KMS-11 (cell line): ENCODE results near the gene ASIC2.

Experiments
- H2AFZ ChIP-seq: fragments of 200-600 bp; sonication (generic); 2 replicates; pipeline ENCODE4 v1.6.1; 2016; ENCODE audit warnings: antibody characterized with exemption, mixed run types, low read depth
- H3K27ac ChIP-seq: fragments of 200-600 bp; sonication (generic); 2 replicates; pipeline ENCODE4 v1.6.1; 2016; ENCODE audit warnings: mild to moderate bottlenecking, mixed run types
- H3K27me3 ChIP-seq: fragments of 200-600 bp; sonication (generic); 2 replicates; pipeline ENCODE4 v1.6.1; 2017; ENCODE audit warnings: mild to moderate bottlenecking, low read depth, mixed run types, moderate library complexity; ENCODE audit not compliant: insufficient read depth
- H3K36me3 ChIP-seq: fragments of 200-600 bp; sonication (generic); 2 replicates; pipeline ENCODE4 v1.6.1; 2017; ENCODE audit warnings: mild to moderate bottlenecking, mixed run types; ENCODE audit not compliant: insufficient read depth
- H3K4me1 ChIP-seq: fragments of 200-600 bp; sonication (generic); 2 replicates; pipeline ENCODE4 v1.6.1; 2016; ENCODE audit warnings: mild to moderate bottlenecking, low read depth, mixed run types; ENCODE audit not compliant: poor library complexity, severe bottlenecking
- H3K4me2 ChIP-seq: fragments of 200-600 bp; sonication (generic); 2 replicates; pipeline ENCODE4 v1.7.0; 2016; ENCODE audit warnings: mild to moderate bottlenecking, mixed run types
- H3K4me3 ChIP-seq: fragments of 200-600 bp; sonication (generic); IDR thresholded peaks from 2 replicates; pipeline ENCODE4 v1.6.1; 2017; ENCODE audit warnings: low read depth, low read length, mixed read lengths; ENCODE audit not compliant: insufficient read depth
- H3K79me2 ChIP-seq: fragments of 200-600 bp; sonication (generic); 2 replicates; pipeline ENCODE4 v1.6.1; 2016; ENCODE audit warnings: low read depth, mixed run types; ENCODE audit not compliant: insufficient read depth
- H3K9ac ChIP-seq: fragments of 200-600 bp; sonication (generic); 2 replicates; pipeline ENCODE4 v1.6.1; 2016; ENCODE audit warnings: mild to moderate bottlenecking, mixed run types
- H4K20me1 ChIP-seq: fragments of 200-600 bp; sonication (generic); 2 replicates; pipeline ENCODE4 v1.6.1; 2016; ENCODE audit warnings: mild to moderate bottlenecking, mixed run types; ENCODE audit not compliant: insufficient read depth
- TF ChIP-seq, protein P1 (sequence below): fragments of 200-600 bp; sonication (generic); conservative IDR thresholded peaks from 2 replicates; pipeline ENCODE4 v1.6.1; 2017; ENCODE audit warnings: low read depth, mild to moderate bottlenecking, antibody characterized with exemption, low read length, moderate library complexity, mixed read lengths

Gene ASIC2

DNA sequence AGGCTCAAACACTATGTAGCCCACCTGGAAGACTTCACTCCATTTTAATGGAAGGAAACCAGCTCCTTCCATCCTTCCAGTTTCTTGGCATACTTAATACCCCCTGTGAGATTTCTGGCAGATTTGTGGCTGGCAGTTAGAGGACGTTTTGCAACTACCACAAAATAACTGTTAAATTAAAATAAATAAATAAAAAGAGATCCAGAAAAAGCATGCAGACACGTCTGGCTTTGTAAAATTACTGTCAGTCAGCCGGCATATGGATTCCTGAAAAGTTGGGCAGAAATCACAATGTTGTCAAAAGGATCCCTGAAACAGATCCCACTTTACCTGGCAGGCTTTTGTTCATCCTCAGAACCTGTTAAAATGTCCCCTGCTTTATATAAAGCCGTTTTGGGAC is 113.9 kb downstream of the ASIC2 start:
- no peaks in the 10 kb centered on the region for H3K36me3 ChIP-seq

DNA sequence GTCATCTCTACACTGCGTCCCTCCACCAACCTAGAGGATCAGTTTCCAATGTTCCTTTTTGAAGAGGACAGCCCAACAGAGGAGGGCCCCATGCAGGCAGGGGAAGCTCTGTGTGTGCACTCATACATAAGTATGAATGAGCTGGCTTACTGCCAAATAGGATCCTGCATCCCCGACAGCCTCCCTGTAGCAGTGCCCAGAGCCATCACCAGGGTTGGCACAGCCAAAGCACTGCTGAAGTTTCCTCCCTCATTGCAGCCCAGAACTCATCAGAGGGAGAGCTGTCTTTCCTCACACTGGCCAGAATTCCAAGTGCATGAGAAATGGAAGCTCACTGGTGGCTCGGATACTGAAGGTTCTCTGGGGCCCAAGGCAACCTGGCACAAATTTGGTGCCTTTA is 114.4 kb downstream of the ASIC2 start:
- TF ChIP-seq, protein P1, sequence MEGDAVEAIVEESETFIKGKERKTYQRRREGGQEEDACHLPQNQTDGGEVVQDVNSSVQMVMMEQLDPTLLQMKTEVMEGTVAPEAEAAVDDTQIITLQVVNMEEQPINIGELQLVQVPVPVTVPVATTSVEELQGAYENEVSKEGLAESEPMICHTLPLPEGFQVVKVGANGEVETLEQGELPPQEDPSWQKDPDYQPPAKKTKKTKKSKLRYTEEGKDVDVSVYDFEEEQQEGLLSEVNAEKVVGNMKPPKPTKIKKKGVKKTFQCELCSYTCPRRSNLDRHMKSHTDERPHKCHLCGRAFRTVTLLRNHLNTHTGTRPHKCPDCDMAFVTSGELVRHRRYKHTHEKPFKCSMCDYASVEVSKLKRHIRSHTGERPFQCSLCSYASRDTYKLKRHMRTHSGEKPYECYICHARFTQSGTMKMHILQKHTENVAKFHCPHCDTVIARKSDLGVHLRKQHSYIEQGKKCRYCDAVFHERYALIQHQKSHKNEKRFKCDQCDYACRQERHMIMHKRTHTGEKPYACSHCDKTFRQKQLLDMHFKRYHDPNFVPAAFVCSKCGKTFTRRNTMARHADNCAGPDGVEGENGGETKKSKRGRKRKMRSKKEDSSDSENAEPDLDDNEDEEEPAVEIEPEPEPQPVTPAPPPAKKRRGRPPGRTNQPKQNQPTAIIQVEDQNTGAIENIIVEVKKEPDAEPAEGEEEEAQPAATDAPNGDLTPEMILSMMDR = no peak
- no peaks in the 10 kb centered on the region for H4K20me1 ChIP-seq
- H3K36me3 ChIP-seq = no peaks in the 10 kb centered on the region
- H3K79me2 ChIP-seq = no peaks in the 10 kb centered on the region
- no peak overlapping the region for H2AFZ ChIP-seq
- H3K9ac ChIP-seq = no peak overlapping the region
- no peaks in the 10 kb centered on the region for H3K27me3 ChIP-seq
- no peak overlapping the region for H3K27ac ChIP-seq
- H3K4me3 ChIP-seq = no peak overlapping the region
- H3K4me1 ChIP-seq = no peaks in the 10 kb centered on the region
- no peak overlapping the region for H3K4me2 ChIP-seq

More for the DNA sequence above, 113.9 kb downstream of the ASIC2 start:
- TF ChIP-seq, protein P1 = no peak
- Histone ChIP-seq H3K27me3 (no peaks in the 10 kb centered on the region), H2AFZ (no peak overlapping the region), H3K9ac (no peak overlapping the region), H3K27ac (no peak overlapping the region), H3K4me2 (no peak overlapping the region), H4K20me1 (no peaks in the 10 kb centered on the region), H3K79me2 (no peaks in the 10 kb centered on the region), H3K4me3 (no peak overlapping the region), H3K4me1 (no peaks in the 10 kb centered on the region)

DNA sequence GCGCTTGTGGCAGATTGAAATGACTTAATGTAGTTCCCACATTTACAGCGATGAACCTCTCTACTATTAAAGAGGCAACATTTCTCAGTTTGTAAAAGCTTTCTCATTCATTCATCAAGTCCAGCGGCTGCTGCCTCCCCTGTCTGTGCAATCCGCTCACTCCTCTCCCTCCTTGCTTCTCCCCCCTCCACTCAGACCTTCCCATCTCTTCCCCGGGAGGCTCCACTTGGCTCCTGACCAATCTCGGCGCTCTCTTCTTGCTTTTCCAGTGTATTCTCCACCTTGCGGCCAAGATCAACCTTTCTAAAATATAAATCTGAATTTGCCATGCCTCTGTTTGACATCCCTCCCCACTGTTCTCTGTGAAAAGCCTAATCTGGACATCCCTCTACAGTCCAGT is 117.5 kb downstream of the ASIC2 start:
- Histone ChIP-seq H3K4me3 (no peak overlapping the region), H3K36me3 (no peaks in the 10 kb centered on the region), H4K20me1 (no peaks in the 10 kb centered on the region), H2AFZ (no peak overlapping the region), H3K9ac (no peak overlapping the region), H3K4me1 (no peaks in the 10 kb centered on the region), H3K27me3 (no peaks in the 10 kb centered on the region), H3K79me2 (no peaks in the 10 kb centered on the region), H3K27ac (no peak overlapping the region), H3K4me2 (no peak overlapping the region)
- TF ChIP-seq, protein P1 = no peak

DNA sequence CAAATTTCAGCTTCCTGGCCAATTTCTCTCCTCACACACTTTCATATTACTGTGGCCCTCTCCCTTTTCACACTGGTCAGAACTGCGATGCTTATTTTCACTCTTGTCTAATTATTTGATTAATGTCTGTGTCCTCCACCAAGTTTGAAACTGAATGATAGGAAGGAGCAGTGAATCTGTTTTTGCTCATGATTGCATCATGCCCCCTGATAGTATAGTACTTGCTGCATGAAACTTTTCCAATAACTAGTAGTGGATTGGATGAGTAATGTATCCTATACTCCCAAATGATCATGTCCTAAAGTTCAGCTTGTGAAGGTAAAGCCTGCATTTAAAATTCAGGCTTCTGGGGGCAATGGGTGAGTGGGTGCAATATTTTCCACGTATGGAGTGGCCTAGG is 121.2 kb downstream of the ASIC2 start:
- no peak overlapping the region for H3K27ac ChIP-seq
- H2AFZ ChIP-seq = no peak overlapping the region
- no peaks in the 10 kb centered on the region for H3K4me1 ChIP-seq
- no peaks in the 10 kb centered on the region for H3K27me3 ChIP-seq
- H3K4me2 ChIP-seq = no peak overlapping the region
- no peaks in the 10 kb centered on the region for H3K36me3 ChIP-seq
- no peak overlapping the region for H3K9ac ChIP-seq
- TF ChIP-seq, protein P1 = no peak
- H3K79me2 ChIP-seq = no peaks in the 10 kb centered on the region
- no peak overlapping the region for H3K4me3 ChIP-seq
- no peaks in the 10 kb centered on the region for H4K20me1 ChIP-seq
